GM18907 (cell line): ENCODE results near the gene G6PD.
"Not testable (repeated sequence)": the region's sequence is repeated elsewhere in the genome, so short reads cannot be mapped to it uniquely, and the experiment has no call there.

Source experiments
- ATAC-seq: cut with Tn5 transposase; IDR thresholded peaks from one replicate; pipeline ENCODE4 v1.9.1; 2021; ENCODE audit warnings: mild to moderate bottlenecking, moderate library complexity; ENCODE audit not compliant: unreplicated experiment

Gene G6PD

GRCh38 chrX:154546354-154547244 lies at the start of gene G6PD:
G6PD (minus strand) TSS chrX:154546846; CDS start chrX:154546155, 691 bp downstream.
- peak; percentile 47 for ATAC-seq

GRCh38 chrX:154595559-154596249 lies 49.1 kb upstream of the G6PD start:
- no peak for ATAC-seq

DNA sequence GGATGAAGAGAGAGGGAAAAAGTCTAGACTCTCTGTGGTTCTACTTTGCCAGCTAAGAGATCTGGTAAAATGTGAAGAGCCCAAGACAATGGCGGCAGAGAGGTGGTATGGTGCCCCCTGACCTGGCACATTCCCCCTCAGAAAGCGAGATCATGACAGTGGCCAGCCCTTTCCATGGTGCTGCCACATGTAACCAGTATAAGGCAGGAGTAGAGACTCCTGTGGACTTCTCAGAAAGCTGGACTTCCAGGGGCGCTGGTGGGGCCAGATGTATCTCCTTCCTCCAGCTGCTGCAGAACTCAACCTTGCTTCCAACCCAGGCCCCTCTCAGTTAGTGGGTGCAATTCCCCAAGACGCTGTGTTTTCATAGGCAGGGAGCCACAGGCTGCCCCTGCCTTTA lies 47.8 kb upstream of the G6PD start:
- no peak for ATAC-seq

DNA sequence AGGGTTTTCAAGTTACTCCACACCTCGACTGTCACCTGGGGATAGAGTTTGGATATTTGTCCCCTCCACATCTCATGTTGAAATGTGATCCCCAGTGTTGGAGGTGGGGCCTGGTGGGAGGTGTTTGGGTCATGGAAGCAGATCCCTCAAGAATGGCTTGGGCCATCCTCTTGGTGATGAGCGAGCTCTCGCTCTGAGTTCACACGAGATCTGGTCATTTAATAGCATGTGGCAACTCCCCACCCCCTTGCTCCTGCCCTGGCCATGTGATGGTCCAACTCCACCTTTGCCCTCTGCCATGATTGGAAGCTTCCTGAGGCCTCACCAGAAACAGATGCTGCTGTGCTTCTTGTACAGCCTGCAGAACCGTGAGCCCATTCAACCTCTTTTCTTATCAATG lies 46.6 kb upstream of the G6PD start:
- ATAC-seq = no peak

DNA sequence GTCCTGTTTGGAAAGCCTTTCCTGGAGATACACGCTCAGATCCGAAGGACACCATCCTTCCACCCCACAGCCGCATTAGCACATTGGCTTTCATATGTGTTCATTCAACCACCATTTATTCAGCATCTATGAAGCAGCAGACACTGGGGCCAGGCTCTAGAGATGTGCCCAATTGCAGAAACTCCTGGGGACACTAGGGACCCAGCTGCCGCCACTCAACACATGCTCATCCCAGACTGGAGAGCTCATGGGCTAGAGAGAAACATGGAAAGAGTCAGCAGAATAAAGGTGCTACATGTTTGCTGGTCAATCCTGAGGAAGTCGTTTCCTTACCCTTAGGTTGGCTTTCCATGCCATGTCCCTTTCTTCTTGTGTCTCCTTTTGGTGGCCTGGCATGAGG lies 45.9 kb upstream of the G6PD start:
- ATAC-seq = no peak

DNA sequence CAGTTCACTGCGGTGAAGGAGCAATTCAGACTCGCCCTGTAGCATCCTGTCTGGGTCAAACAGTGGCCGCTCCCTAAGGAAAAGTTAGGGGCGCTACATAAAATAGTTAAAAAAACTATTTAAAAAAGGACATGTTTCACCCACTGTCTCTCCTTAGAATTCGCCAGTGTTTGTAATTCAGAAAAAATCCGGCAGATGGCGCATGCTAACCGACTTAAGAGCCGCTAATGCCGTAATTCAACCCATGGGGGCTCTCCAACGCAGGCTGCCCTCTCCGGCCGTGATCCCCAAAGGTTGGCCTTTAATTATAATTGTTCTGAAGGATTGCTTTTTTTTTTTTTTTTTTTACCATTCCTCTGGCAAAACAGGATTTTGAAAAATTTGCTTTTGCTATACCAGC lies 43.8 kb upstream of the G6PD start:
- ATAC-seq = not testable (repeated sequence)

GRCh38 chrX:154584585-154585183 lies 38.0 kb upstream of the G6PD start, which contains the start of gene CTAG1A:
CTAG1A (plus strand) TSS chrX:154585133; CDS start chrX:154585207, 74 bp downstream.
- not testable (repeated sequence) for ATAC-seq

DNA sequence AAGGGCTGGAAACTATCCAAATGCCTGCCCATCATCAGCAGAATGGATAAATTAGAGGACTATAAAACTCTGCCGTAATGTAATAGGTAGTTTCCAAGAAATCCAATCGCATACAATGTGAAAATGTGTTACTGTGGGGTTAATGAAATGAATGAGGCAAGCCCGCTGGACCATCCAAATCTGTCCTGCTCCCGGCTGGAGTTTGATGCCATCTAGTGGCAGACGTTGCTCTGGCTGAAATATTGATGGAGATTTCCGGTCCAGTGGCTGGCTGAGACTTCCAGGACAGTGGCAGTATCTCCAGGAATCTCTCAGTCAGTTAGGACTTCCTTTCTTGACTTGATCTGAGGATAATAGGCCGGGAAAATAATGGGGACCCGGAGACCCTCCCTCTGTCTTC lies 36.3 kb upstream of the G6PD start:
- not testable (repeated sequence) for ATAC-seq

DNA sequence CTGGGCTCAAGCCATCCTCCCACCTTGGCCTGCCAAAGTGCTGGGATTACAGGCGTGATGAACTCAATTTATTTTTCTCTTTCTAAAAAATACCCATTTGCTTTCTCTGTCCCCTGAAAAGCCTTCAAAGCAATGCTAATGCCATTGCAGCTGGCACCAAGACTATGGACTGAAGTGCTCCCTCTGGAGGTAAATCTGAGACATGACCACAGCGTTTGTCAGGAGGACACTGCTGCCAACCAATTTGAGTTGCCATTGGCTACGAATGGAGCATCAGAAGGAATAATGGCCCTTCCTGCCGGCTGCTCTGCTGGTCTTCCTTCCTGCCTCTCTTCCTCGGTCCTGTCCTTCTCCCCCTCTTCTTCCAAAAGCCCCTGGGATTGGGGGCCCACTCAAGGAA lies 28.4 kb upstream of the G6PD start:
- not testable (repeated sequence) for ATAC-seq

DNA sequence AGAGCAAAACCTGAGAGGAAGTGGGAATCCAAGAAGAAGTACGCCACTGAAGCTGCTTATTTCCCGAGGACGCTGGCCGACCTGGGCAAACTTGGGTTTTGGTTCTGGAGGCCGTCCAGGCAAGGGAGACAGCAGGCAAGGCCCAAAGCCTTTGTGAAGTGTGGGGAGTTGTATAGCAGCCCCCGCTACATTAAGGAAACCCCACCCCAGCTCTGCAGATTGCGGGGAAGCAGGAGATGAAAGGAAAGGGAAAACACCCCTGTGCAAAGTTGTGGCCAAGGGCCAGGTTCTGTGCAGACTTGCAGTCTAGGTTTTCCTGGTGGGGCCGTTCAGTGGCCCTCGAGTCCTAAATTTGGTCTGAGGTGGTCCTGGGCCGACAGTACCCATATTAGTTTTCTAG lies 26.4 kb upstream of the G6PD start:
- not testable (repeated sequence) for ATAC-seq

GRCh38 chrX:154570361-154570760 lies 23.7 kb upstream of the G6PD start:
- not testable (repeated sequence) for ATAC-seq

DNA sequence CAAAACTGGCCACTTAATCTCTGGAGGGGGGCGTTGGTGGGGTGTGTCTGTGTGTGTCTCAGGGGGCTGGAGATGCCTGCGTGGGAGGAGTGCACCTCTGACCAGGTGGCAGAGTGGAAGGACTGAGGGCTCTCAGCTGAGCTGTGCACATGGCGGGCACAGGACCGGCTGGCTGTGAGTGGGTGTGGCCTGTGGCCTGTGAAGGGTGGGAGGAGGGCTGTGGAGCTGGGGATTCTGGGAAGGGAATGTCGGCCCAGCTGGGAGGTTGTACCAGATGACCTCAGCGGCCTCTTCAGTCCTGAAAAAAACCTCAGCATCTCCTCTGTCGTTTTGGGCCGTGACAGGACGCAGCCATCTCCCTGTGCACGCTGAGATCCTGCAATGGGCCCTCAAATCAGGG lies 15.6 kb upstream of the G6PD start:
- not testable (repeated sequence) for ATAC-seq

DNA sequence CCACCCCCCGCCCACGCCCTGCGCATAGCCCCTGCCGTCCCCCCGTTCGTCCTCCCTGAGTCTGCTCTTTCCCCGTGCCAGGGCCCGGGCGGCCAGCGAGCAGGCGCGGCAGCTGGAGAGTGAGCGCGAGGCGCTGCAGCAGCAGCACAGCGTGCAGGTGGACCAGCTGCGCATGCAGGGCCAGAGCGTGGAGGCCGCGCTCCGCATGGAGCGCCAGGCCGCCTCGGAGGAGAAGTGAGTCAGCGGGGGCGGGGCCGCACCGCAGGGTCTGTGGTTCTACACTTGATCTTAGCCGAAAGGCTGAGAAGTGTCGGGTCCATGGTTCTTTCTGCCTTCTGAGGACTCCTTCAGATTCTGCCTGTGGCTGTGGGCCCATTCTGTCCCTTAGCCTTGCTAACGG lies 13.7 kb upstream of the G6PD start:
- ATAC-seq = not testable (repeated sequence)

- not testable (repeated sequence) for ATAC-seq
Measured at GRCh38 chrX:154558896-154559295, 12.2 kb upstream of the G6PD start.

- not testable (repeated sequence) for ATAC-seq
Measured at GRCh38 chrX:154558060-154558690, 11.5 kb upstream of the G6PD start.

DNA sequence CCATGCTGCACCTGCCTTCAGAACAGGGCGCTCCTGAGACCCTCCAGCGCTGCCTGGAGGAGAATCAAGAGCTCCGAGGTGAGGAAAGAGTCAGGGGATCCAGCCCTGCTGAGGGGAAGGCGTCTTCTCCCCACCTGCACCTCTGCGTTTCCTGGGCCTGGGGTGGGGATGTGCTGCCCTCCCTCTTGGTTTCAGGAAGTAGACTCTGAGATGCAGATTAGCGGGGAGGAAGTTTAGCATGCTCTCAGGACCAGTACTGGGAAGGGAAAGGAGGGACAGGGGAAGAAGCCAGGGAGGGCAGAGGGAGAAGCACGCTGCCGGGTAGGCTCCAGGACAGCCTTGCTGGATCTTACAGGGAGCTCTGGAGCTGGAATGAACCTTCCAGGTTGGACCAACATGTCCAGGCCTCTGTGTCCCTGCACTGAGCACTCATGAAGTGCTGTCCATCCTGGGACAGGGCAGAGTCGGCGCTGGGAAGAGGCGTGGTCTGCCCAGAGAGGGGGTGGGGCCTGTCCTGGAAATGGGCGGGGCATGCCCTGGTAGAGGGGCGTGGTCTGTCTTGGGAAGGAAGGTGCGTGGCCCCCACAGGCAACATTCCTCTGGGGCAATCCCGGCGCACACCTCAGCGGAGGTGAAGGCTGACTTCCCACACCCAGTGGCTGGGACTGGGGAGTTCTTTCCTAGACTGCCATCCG lies 5.6 kb upstream of the G6PD start:
- not testable (repeated sequence) for ATAC-seq

- ATAC-seq = no peak
Measured at GRCh38 chrX:154549766-154550165, 3.1 kb upstream of the G6PD start.

DNA sequence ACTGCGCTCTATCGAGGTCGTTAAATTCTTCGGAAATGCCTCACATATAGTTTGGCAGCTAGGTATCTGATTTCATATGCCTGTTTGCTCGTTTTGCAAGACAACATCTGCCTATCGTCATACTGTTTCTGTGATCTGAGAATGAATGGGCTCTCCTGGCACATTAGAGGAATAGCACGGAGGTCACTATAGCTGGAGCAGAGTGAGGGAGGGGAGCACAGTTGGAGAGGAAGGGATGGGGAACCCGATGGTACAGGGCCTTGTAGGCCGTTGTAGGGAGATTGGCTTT lies 1.3 kb upstream of the G6PD start:
- ATAC-seq = no peak

DNA sequence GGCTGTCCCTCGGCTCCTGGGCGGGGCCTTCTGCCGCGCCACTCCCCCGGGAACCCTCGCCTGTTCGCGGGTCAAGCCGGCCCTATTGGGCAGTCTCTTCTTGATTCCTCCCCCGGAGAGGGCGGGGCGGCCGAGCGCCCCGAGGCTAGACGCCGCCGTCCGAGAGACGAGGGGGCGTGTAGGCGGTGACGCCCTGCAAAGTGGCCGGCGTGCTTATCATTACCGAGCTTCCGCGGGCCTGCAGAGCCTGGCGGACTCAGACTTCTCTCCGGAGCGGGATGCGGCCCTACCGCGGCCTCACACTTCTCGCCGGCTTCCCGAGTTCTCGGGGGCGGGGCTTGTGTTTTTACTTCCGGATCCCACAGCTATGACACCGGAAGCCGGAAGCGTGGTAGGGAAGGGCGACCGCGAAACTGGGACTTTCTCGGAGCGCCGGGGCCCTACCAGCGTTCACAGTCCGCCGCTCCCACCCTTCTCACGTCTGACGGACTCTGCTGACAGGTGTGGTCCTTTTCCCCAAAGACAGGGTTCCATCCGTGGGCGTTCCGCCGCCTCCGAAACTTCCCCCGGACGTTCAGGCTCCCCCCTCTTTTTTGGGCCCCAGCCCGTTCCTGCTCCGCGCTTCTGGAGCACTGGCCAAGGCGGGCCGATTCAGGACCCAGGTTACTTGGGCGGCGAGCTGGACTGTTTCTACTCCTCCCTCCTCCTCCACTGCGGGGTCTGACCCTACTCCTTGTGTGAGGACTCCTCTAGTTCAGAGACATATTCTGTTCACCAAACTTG lies 790 bp upstream of the G6PD start, which contains the start of gene IKBKG:
IKBKG (plus strand) TSS at position 376 of the 783 bp plus-strand sequence. CDS start 4,383 bp downstream, outside the sequence.
- ATAC-seq = peak; percentile 84
